Stimulated activated naive CD8-positive, alpha-beta T cell treated with anti-CD3 and anti-CD28 coated beads, Interleukin-15, Interleukin-2, amounts not matched to agents 100 U/mL and 50 U/mL, for 24 hours (primary cell): Measurements from ENCODE around the gene EEF2.
A peak's percentile ranks its signal among the peaks of the same experiment; 100 is the strongest.

Experiments used
- ATAC-seq: fragments of 150-1000 bp; cut with Tn5 transposase; one replicate; pipeline ENCODE4 v1.10.0; 2021
- DNase-seq: peaks from one replicate; pipeline ENCODE4 v3.0.0; 2021

EEF2 gene

DNA sequence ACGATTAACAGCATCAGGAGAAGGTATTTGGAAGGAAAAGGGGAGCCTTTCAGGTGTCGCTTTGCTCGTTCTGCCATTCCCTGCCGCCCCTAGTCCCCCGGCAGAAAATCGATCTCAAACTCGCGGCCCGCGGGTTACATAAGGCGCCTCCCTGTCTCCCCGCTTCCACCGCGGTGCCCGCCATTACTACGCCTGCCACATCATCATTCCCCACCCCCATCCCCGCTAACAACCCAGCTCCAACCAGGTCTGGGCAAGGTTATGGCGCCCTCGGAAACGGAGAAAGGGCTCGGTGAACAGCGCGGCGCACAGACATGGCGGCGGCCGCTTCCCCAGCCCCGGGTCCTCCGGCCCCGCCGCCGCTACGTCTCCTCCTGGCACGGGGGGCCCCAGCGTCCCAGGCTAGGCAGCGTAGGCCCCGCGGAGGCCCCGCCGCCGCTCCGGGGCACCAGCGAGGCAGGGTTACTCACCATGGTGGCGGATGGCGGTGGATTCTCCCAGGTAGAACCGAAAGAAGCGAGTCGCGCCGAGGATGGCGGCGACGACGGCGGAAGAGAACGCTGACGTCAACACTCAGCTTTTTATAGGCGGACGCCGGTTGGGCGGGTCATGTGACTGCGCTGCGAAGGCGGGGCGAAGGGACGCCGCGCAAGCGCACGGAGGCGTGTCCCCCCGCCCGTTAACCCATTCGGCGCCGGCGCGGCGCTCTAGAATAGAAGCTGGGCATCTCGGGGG is at the start of gene EEF2:
EEF2 (minus strand) TSS at position 556 of the 735 bp plus-strand sequence; CDS start at position 473, 83 bp downstream.
- DNase-seq, result peak; percentile 92
- ATAC-seq, result peak; percentile 24

DNA sequence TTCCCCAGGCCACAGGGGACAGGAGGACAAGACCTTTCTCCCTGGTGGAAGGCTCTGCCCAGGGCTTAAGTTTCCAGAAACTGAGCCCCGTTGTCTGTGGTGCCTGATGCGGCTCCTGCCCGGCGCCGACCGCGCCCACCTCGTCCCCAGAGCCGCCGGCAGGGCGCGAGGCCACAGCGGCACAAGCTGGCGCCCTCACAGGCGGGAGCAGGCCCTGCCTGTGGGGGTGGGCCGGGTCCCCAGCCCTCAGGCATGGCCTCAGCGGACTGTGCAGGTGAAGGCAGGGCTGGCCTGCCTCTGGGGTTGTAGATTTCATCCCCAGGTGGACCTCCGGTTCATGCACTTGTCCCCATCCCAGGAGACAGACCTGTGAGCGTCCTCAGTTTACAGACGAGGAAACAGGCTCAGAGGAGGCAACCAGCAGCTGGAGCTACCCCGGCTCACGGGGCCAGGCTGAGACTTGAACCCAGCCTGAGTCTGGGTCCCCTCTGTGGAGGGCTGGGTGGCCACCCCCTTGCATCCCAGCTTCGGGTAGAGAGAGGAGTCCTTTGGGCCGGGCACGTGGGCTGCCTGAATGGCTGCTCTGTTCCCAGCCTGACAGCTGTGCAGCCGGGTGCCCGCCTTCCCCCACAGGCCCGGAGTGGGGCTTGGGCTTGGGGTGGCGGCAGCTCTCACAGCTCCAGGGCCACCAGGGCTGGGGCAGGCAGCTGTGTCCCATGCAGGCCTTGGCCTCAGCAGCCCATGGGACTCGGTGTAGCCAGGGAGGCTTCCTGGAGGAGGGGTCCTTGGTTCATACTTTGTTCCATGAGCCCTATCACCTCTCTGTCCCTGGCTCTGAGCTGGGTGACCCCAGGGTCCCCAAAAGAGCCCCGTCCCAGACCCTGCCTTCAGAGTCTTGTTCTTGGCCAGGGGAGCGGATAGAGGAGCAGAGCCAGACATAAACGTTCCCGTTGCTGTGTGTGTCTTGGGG is 49.1 kb upstream of the EEF2 start:
- DNase-seq, result no peak

DNA sequence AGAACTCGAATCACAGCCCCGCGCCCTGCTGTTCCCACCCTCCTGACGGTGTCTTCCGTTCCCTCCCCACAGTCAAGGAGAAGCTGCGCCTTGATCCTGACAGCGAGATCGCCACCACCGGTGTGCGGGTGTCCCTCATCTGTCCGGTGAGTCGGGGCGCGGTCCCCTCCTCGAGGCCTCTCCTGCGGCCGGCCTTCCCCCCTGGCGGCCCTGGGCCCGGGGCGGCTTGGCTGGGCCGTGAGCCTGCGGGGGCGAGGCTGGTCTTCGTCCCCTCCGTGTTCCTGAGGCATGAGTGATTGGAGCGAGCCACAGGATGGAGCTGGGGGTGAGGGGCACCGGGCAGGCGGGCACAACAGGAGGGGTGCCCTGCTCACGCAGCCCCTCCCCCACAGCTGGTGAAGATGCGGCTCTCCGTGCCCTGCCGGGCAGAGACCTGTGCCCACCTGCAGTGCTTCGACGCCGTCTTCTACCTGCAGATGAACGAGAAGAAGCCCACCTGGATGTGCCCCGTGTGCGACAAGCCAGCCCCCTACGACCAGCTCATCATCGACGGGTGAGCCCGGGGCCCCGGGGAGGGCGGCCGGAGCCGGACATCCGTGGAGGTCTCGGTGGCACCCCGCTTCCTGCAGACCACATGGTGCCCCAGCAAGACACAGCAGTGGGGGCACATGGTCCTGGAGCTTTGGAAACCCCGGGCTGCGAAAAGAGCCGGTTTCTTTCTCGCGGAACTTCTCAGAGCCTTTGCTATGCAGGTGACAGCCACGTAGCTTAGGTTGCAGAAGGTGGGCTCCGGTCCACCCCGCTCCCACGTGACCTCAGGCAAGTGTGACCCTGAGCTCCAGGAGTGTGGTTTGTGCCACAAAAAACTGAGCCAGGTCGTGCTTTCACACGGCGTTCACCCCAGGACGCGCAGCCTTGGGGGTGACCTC is 48.0 kb upstream of the EEF2 start:
- no peak for ATAC-seq

More for the DNA sequence above, 49.1 kb upstream of the EEF2 start:
- no peak for ATAC-seq

GRCh38 chr19:4032436-4032835 is 47.2 kb upstream of the EEF2 start:
- ATAC-seq, result no peak
- DNase-seq, result no peak

More for the DNA sequence above, 48.0 kb upstream of the EEF2 start:
- DNase-seq, result no peak

DNA sequence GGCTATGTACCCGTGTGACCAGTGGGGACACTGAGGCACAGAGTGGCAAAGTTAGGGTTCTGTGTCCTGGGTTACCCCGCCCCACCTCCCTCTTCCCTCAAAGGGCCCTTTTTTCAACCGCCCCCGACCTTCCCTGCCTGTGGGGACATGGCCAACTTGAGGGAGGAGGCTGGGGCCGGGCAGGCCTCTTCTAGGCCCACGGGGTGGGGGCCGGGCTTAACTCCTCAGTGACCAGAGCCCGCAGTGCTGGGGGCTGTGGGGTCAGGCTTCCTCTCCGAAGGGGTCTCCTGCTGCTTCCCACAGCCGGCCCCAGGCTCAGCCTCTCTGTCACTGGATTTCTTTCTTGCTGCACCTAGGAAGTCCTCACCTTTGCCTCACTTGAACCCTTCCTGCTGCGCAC is 46.2 kb upstream of the EEF2 start:
- ATAC-seq (no peak), DNase-seq (no peak)

DNA sequence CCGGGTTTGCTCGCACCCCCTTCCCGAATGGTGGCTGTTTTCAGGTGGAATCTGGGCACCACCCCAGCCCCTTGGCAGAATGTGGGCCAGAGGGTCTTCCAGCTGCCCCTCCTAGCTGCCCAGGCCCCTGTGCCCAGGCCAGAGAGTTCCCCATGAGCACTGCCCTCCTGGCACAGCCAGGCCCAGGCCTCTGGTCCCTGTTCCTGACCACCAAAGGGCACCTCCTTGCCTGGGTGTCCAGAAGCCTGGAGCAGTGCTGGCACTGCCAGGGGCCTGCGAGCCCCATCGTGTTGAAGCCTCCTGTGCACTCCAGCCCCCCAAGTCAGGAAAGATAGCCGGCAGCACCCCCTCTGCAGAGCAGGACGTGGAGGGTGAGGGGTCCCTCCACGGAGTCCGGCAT is 45.7 kb upstream of the EEF2 start:
- ATAC-seq (no peak), DNase-seq (no peak)

GRCh38 chr19:4030552-4030951 is 45.3 kb upstream of the EEF2 start:
- ATAC-seq (no peak), DNase-seq (no peak)

DNA sequence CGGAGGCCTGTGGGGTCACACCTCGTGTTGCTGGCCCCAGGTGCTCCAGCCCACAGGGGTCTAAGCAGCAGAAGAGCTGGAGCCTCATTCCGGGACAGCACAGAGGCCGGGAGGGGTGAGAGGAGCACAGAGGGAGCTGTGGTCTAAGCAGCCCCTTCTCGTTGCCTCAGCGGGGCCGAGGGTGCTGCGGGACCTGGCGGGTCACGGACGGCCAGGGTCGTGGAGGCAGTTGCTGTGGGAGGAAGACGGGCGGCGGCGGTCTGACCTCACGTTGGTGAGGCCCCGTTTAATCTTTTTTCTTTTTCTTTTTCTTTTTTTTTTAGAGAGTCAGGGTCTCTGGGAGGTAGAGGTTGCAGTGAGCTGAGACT is 44.0 kb upstream of the EEF2 start:
- ATAC-seq, result no peak
- DNase-seq, result no peak

DNA sequence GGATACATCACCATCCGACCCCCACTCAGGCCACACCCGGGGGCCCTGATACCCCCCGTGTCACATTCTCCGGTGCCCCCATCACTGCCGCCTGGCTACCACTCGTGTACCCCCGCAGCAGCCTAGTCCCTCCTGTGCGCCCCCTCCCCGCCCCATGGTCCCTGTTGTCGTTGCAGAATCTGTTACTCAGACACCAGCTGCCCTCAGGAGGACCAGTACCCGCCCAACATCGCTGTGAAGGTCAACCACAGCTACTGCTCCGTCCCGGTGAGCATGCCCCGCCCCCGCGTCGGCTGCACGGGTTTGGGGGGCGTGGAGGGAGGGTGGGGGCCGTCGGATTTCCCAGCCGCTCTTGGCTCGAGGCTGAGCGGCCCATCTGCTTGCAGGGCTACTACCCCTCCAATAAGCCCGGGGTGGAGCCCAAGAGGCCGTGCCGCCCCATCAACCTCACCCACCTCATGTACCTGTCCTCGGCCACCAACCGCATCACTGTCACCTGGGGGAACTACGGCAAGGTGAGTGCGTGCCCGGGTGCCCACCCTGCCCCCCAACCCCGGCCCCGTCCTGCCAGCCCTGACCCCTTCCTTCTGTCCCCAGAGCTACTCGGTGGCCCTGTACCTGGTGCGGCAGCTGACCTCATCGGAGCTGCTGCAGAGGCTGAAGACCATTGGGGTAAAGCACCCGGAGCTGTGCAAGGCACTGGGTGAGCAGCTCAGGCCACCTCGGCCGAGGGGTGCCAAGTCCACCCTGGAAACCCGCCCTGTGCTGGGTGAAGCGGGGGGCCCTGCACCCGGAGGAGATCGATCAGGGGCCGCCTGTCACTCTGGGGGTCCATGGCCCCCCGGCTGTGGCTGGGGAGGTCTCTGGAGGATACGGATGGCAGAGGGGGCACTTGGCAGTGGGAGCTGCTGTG is 43.3 kb upstream of the EEF2 start:
- no peak for DNase-seq
- no peak for ATAC-seq

GRCh38 chr19:4027146-4027545 is 41.9 kb upstream of the EEF2 start:
- no peak for DNase-seq
- ATAC-seq, result no peak

DNA sequence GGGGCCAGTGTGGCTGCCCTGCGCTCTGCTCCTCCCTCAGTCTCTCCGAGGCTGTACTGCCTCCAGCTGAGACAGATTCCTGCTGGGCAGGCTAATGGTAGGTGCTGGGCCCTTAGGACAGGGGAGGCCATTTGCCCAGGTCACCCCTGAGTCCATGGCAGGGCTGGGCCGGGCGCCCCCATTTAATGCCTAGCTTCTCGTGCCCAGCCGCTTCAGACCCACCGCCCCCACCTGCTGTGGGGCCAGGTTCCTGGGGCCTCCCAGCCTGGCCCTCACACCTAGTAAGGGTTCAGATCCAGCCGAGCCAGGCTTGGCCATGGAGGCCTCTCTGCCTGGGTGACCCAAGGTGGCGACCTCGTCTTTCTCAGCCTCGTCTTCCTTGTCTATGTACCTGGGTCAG is 40.1 kb upstream of the EEF2 start:
- ATAC-seq (no peak), DNase-seq (no peak)

DNA sequence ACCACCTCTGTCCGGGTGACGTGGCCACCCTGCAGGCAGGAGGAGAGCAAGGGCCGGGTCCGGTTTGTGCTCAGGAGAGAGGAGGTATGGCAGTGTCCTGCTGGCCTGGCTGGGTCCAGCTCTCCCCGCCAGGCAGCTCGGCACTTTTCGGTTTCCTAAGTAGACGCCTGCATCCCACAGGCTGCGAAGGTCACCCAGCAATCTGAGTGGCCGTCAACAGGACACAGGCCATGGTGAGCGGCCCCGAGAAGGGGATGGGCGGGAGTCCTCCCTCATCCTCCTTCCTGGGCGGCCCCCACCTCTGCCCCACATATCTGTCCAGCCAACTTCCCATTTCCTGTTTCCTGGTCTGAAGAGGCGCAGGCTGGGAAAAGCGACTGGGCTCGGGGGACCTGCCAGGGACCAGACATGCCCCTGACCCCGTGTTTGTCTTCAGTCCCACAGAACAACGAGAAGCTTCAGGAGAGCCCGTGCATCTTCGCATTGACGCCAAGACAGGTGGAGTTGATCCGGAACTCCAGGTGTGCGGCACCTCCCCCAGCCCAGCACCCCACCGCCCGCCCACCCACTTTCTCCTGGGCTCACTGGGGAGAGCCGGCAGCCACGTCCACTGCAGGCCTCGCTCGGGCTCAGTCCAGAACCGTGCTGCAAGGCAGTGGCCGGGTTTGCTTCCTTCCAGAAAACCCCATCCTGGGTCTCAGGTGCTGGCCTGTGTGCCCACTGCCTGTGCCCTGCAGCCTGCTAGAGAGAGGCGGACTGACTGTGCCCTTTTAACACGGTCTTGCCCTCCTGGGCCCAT is 38.5 kb upstream of the EEF2 start:
- DNase-seq (no peak), ATAC-seq (no peak)

- no peak for ATAC-seq
- no peak for DNase-seq
Observed at GRCh38 chr19:4019578-4019977, 34.3 kb upstream of the EEF2 start.

DNA sequence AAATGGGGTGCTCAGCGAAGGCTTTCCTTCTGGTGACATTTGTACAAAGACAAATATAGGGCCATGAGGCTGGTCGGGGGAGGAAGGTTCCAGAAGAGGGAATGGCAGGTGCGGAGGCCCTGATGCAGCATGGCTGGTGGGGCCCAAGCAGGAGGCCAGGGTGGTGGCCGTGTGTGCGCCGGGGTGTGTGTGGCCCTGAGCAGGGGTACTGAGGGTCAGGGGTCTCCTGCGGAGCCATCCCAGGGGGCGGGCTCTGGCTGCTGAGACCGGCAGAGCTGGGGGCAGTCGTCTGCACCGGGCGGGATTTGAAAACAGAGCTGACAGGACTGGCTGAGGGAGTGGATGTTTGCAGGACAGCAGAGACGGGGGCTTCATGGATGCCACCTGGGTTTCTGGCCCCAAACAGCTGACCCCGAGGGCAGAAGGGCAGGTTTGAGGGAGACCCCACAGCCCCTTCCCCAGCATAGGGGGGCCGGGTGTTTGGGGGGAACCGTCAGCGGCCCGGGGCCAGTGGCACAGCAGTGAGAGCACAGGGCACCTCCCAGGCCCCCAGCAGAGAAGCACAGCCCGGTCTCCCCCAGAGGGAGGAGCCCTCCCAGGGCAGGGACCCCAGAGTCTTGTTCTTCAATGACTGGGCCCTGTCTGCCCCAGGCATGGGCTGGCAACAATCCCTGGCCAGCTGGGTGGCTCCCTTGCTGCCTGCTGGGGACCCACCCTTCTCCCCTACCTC is 33.7 kb upstream of the EEF2 start:
- DNase-seq (no peak), ATAC-seq (no peak)

DNA sequence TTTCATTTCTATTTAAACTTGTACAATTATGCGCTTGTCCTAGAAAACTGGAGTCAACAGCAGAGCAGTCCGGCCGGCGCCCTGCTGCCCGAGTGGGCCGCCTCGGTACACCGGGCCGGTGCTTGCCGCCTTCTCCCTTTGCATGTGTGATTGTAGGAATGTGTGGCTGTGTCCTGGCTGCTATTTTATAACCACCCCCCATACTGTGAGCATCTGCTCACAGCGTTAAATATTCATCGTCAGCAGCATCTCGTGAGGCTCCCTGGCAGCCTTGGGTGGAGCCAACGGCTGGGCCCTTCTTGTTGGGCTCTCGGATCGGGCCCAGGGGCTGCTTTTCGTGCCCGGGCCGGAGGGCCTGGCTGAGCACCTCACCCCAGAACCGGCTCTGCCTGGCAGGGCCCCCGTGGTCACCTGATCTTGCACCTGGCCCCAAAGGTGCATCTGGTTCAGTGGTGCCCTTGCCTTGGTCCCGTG is 32.9 kb upstream of the EEF2 start:
- ATAC-seq, result no peak
- DNase-seq, result no peak

DNA sequence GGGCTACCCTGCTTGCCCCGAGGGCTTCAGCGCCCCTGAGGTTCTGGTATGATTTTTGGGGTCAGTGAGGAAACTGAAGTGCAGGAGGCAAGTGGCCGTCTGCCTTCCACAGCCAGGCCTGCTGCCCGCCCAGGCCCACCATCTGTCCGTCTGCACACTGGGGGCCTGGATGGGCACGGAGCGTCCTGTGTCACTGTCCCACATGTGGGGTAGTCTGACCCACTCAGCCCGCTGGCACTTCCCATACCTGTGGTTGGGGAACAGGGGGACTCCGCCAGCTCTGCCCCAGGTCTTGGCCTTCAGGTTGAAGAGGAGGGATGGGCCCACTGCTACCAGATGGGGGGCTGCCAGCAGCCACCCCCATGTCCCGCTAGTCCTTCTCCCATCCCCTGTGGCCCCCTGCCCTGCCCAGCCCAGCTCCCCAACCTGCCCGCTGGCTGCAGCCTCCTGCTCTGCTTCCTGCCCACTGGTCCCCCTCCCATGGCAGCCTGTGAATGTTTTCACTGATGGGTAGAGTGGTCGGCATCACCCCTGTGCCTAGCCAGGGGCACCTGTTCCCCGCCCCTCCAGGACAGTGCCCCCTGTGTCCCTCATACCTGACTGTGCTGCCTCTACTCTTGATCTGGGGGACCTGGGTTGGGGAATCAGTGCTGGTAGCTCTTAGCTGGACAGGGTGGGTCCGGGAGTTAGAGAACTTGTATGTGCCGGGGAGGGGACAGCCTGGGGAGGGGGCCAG is 31.8 kb upstream of the EEF2 start:
- DNase-seq (no peak), ATAC-seq (peak; percentile 5)

GRCh38 chr19:4016486-4016885 is 31.2 kb upstream of the EEF2 start:
- DNase-seq, result no peak
- no peak for ATAC-seq

GRCh38 chr19:4015705-4016402 is 30.6 kb upstream of the EEF2 start:
- DNase-seq (no peak), ATAC-seq (no peak)
